GM19468 (cell line): Measurements from ENCODE around the gene TBATA.

Source experiments
- ATAC-seq: cut with Tn5 transposase; IDR thresholded peaks from one replicate; pipeline ENCODE4 v1.9.1; 2021; ENCODE audit warnings: mild to moderate bottlenecking, moderate library complexity, moderate number of reproducible peaks; ENCODE audit not compliant: unreplicated experiment; ENCODE audit errors: extremely low read depth

Gene TBATA

DNA sequence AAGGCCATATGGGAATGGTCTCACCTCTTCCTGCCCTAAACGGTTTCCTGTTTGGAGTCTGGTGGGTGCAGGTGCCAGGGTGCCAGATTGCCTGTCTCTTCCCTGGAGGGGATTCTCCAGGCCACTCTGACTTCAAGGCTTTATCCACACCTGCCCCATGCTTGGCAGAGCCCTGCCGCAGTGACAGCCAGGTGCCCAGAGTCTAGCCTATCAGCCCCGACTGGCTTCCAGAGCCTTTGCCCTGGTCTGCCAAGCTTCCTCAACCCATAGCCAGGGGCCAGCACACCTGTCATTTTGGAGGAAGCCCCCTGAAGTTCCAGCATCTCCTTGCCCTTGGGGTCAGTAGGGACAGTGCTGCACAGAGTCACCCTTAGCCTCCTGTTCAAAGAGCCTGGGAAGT, 21.6 kb downstream of the TBATA start:
- ATAC-seq: no peak

DNA sequence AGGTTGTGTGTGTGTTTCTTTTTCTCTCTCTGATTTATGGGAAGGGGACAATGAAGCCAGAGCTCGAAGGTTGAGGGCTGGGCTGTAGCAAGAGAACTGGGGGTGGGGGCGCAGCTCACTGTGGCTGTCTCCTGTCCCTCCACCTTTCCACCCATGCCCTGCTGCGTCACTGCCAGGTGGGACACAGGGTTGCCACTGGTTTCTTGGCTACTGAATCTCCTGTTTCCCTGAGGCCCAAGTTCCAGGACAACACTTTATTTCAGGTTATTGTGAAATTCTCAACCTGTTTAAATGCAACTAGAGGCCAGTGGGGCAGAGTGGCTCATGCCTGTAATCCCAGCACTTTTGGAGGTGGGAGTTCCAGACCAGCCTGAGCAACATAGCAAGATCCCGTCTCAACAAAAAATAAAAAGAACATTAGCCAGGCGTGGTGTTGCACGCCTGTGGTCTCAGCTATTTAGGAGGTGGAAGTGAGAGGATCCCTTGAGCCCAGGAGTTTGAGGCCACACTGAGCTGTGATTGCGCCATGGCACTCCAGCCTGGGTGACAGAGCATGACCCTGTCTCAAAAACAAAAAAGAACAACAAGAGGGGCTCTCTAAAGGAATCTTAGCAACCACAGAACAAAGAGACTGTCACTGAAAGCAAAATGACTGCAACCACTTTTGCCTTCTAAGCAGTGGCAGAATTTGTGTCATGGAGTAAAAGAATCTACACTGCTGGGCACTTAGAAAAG, 22.6 kb downstream of the TBATA start:
- no peak for ATAC-seq

DNA sequence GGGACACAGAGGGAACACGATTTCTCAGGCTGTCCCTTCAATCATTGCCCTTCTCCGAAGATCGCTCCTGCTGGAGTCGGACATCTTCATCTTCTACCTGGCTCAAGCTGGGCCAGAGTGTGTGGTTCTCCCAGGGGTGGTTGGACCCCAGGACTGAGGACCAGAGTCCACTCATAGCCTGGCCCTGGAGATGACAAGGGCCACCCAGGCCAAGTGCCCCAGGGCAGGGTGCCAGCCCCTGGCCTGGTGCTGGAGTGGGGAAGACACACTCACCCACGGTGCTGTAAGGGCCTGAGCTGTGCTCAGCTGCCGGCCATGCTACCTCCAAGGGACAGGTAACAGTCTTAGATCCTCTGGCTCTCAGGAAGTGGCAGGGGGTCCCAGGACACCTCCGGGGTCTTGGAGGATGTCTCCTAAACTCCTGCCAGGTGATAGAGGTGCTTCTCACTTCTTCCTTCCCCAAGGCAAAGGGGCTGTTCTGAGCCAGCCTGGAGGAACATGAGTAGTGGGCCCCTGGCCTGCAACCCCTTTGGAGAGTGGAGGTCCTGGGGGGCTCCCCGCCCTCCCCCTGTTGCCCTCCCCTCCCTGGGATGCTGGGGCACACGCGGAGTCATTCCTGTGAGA, 23.3 kb downstream of the TBATA start:
- no peak for ATAC-seq

DNA sequence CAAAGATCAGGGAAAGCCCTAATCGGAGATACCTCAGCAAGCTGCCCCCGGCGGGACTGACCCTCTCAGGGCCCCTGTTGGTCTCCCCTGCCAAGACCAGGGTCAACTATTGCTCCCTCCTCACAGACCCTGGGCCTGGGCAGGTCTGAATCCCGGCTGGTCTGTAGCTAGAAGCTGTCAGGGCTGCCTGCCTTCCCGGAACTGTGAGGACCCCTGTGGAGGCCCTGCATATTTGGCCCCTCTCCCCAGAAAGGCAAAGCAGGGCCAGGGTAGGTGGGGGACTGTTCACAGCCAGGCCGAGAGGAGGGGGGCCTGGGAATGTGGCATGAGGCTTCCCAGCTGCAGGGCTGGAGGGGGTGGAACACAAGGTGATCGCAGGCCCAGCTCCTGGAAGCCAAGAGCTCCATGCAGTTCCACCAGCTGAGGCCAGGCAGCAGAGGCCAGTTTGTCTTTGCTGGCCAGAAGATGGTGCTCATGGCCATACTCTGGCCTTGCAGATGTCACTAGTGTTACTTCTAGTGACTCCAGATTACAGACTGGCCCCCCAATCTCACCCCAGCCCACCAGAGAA, 24.1 kb downstream of the TBATA start:
- no peak for ATAC-seq

DNA sequence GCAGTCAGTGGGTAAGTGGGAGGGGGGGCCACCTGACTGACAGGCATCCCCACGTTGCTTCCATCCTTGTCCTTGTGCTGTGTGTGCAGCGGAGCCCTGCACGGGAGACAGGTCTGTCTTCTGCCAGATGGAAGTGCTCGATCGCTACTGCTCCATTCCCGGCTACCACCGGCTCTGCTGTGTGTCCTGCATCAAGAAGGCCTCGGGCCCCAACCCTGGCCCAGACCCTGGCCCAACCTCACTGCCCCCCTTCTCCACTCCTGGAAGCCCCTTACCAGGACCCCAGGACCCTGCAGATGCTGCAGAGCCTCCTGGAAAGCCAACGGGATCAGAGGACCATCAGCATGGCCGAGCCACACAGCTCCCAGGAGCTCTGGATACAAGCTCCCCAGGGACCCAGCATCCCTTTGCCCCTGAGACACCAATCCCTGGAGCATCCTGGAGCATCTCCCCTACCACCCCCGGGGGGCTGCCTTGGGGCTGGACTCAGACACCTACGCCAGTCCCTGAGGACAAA, 24.8 kb downstream of the TBATA start:
- no peak for ATAC-seq

DNA sequence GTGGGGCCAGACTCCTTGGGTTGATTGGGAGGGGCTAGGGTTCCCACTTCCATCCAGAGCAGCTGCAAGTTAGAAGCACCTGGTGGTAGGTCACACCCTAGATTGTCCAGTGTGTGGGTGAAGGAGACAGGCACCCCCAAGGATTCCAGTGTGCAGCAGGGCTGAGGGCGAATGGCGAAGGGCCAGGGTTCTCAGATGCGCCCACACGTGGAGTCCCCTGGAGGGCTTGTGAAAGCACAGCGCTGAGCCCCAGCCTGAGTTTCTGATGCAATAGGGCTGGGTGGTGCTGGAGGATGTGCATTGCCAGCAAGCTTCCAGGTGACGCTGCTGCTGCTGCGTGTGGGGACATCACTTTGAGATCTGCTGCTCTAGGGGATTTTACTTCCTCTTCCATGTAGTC, 25.4 kb downstream of the TBATA start:
- ATAC-seq: no peak

DNA sequence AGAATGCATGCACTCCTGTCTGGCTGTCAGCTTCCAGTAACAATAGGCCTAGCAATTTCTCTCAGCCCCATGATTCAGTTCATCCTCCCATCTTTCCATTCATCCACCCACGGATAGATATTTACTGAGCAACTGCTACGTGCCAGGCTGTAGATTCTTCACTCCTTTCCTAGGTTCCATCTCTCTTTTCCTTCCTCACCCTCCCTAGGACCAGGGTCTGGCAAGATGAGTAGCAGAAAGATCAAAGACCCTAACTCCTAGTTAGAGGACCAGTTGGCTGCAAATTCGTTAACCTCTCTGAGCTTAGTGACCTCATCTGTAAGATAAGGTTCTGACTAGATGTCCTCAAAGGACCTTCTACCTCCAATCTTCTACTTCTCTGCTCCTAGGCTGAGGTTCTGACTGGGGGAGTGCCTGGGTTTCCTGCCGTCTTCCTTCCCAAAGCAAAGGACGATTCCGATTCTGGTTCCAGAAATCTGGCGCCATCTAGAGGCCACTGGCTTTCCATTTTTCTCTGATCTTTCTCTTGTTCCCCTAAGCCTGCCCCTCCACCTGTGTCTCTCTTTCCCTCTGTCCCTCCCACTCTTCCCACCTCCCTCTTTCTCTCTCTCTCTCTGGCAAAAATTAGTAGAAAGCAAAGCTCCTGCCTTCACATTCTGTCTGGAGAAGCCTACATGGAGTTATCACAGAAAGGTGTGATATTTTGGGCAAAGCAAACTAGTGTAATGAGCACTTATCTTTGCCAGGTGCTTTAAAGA, 26.2 kb downstream of the TBATA start:
- no peak for ATAC-seq

DNA sequence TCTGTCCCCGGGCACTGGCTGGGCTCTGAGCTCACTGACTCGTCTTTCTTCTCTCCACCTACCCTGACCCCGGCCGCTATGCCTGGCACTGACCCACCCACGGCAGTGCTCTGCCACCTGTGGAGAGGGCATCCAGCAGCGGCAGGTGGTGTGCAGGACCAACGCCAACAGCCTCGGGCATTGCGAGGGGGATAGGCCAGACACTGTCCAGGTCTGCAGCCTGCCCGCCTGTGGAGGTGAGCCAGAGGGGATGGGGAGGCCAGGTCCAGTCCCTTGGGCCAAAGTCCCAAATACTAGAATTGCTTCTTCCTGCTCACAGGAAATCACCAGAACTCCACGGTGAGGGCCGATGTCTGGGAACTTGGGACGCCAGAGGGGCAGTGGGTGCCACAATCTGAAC, 27.3 kb downstream of the TBATA start:
- no peak for ATAC-seq

DNA sequence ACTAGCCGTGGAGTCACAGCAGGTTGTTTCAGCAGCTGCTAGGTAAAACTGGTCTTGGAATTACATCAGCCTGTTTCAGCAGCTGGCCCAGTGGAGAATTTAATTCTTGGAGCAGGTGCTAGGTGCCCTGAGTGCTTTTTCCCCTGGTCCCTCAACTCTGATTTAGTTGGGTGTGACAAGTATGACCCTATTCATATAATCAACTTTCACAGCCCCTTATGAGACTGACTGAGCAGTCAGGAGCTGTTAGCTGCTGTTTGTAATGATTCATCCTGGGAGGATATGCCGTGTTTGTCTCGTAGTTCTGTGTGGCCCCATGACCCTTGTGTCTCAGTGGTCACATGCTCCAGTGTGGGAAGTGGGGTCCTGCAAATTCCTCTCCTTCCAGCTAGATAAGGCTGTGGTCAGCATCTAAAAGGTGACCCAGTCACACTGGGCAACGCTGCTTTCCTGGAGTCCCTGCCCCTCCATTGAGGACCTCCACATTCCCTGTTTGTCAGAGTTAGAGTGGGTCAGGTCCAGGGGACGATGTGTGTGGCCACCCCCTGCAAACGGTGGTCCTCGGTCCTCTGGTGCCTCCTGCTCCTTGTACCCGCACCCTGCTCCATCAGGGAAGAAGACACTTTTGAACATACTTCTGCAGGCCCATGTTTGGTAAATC, 28.3 kb downstream of the TBATA start:
- ATAC-seq: no peak

DNA sequence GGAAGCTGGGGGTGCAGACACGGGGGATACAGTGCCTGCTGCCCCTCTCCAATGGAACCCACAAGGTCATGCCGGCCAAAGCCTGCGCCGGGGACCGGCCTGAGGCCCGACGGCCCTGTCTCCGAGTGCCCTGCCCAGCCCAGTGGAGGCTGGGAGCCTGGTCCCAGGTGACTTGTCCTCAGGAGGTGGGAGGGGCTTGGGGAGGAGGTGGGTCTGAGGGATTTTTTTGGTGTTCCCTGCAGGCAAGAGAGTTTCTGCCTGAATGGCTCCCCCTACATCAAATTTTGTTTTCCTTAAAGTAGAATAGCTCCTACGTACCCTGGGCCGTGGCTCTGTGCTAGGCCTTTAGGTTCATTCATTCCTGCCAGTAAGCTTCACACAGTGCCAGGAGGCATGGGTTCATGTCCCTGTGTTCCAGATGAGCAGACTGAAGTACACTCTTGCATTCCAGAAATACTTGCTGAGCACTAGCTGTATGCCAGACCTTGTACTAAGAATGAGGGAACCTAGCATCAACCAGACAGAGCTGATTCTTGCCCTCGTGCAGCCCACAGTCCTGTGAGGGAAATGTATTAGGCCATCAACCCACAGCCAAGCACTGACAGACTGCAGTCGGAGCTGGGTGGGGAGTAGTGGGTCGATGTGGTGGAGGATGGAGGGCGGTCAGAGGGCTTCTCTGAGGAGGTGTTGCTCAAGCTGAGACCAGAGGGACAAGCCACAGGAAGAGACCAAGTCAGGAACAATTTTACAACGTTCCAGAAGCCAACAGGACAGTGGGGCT, 31.1 kb downstream of the TBATA start:
- no peak for ATAC-seq

DNA sequence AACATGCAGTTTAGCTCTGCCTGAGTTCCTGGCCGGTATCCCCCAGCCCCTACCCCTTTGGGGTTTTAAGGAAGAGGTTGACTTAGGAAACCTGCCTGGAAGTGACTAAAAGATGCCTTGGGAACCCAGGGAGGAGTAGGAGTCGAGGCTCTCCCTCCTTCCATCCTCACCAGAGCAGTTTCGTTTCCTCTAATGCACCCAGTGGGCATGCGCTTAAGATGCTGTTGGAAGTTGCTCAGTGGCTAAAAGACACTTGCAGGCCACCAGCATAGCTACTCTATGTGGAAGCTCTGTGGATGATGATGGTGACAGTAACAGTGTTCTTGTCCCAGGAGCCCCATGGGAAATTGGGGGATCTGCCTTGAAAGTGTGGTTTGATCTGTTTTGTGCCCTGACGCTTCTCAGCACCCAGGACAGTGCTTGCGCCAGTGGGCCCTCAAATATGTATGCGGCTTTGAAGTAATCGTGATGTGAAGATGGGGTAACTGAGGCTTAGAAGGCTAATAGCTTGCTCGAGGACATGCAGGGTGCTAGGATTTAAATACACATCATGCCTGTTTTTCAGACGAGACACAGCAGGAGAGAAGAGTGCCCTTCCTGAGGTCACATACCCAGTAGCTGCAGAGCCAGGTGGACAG, 32.0 kb downstream of the TBATA start:
- ATAC-seq: no peak

DNA sequence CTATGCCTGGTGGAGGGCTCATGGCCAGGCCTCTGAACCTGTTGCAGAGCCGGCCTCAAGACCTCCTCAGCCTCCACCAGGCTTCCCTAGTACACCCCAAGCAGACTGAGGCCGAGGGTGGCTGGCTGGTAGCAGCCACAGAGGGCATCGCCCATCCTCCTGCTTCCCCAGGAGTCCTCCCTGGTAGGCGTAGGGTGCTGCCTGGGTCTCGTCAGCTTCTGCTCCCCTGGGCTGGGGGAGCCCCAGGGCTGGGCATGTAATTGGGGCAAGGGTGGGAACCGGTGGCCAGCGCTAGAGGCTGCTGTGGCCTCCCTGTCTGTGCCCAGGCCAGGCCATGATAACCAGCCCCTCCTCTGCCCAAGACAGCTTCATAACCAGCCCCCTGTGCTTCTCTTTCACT, 32.6 kb downstream of the TBATA start:
- no peak for ATAC-seq

DNA sequence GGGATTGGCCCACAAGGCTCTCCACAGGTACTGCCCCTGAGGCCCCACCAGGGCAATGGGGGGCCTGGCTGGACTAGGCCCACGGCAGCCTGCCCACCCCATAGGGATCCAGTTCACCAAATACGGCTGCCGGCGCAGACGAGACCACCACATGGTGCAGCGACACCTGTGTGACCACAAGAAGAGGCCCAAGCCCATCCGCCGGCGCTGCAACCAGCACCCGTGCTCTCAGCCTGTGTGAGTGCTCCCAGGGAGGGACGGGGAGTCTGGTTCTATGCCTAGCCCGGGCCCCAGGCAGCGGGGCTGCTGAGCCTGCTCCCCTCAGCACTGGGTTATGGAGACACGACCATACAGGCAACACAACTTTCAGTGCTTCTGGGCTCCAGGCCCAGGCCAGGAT, 33.2 kb downstream of the TBATA start:
- no peak for ATAC-seq

DNA sequence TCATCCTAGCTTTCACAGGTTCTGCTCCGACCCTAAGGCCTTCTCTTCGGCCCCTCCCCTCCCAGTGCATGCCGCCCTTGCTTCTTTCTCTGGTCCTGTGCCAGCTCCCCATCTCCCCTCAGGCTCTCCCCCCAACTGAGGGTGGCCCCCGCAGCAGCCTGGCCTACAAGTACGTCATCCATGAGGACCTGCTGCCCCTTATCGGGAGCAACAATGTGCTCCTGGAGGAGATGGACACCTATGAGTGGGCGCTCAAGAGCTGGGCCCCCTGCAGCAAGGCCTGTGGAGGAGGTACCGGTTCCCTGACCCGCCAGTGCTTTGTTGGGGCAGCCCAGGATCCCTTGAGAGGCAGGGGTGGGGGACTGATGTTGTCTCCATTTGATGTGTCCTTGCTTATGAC, 33.8 kb downstream of the TBATA start:
- ATAC-seq: no peak

DNA sequence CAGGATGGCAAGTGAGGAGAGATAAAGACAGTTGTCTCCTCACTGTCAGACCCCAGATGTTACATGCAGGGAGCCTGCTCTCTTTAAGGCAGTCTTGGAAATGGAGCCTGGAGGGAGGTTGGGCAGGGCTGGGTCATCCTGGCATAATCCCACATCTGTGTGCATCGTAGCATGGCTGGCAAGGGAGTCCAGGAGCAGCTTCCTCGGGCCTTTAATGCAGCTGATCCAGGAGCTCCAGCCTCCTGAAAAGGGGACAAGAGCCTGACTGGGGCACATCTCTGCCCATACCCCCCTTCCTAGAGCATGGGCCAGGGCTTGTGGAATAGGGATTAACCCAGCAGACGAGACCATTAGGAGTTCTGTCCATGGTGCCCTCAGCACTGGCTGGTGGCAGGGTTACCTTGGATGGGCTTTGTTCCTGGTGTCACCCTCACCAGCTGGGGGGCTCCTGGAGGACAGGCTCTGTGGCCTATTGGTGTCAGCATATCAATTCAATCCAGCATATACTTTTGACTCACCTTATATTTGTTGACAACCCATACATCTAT, 34.9 kb downstream of the TBATA start:
- ATAC-seq: no peak

DNA sequence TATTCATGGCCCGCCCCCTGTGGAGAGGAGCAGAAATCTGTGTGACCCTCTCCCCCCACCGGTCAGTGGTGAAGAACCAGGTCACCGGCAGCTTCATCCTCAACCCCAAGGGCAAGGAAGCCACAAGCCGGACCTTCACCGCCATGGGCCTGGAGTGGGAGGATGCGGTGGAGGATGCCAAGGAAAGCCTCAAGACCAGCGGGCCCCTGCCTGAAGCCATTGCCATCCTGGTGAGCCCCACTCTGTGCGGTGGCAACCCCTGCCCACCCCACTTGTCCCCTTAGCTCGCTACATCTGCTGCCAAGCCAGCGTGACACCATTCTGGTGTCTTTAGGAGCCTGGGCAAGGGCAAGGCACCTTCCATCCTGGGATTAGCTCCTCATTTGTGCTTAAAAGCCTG, 35.4 kb downstream of the TBATA start:
- ATAC-seq: no peak

DNA sequence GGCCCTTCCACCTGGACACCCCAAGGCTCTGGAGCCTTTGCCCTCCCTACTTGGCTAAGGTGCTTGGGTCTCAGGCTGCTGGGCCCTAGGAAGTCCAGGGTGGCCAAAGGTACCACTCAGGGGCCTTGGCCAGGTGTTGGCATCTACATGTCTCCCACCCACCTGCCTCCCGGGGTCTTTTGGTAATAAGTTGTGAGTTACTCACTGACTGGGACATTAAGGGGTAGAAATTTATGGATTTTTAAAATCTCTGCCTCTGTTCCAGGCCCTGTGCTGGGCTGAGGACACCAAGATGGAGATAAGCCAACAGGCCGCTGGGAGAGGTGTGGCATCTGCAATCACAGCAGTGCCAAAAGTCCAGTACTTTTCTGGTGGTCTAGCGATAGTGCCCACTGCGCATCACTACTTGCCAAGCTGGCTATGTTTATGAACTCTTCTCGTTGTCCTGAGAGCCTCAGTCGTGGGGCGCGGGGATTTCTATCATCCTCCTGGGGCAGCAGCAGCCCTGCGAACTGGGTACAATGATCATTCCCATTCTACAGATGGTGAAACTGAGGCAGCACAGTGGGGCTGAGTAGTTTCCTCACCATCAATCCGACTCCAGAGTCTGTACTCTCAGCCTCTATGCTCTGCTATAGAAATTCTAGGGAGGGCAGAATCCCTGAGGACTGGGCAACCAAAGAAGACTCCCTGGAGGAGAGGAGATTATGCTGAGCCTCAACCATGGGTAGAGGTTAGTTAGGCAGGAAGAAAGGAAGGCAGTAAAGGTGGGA, 36.2 kb downstream of the TBATA start:
- ATAC-seq: no peak

DNA sequence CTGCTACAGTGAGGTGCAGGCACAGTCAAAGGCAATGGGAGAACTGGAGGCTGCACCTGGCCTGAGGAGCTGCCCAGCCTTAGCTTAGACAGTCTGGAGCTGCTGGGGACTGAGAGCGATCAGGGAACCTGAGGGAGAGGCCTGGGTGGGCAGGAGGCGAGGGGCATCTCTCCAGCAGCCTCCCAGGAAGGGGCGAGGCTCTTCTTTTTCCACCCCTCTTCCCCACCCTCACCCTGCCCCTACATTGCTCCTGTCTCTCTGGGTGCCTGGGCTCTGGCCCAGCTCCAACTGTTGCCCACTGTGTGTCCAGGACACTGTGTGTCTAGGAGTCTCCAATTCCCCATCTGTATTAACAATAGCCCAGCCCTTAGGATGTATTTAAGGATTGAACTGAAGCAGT, 36.9 kb downstream of the TBATA start:
- ATAC-seq: no peak
